HL-60/S4 treated with phorbol 12-myristate 13-acetate at 8.2 ng/mL for 4 days and 3 days (cell line): Measurements from ENCODE around the gene NTNG1.

Source experiments
- in situ Hi-C: fragments of 300-500 bp; cut with MboI; formaldehyde crosslinking; loops from 2 replicates; pipeline ENCODE4 v1.15.0; 2022; ENCODE audit warnings: low sequenced_read_pairs

The NTNG1 gene

DNA sequence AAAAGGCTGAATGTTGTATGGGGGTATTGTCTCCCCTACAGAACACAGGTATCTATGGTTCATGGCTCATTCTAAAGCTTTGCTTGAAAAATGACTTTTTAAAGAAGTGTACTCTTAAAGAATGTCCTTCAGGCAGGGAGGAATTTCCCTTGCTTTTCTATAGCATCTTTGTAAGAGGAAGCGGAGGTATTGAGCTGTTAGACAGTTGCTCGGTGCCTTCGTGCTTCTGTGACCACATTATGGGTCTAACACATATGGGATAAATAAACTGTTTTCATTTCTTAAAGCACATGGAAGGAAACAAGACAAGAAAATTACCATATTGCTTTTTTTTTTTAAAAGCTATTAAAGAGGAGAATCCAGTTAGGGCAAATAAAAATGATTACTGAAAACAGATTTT, 182.9 kb downstream of the NTNG1 start:
- in situ Hi-C loops = no loop called here

DNA sequence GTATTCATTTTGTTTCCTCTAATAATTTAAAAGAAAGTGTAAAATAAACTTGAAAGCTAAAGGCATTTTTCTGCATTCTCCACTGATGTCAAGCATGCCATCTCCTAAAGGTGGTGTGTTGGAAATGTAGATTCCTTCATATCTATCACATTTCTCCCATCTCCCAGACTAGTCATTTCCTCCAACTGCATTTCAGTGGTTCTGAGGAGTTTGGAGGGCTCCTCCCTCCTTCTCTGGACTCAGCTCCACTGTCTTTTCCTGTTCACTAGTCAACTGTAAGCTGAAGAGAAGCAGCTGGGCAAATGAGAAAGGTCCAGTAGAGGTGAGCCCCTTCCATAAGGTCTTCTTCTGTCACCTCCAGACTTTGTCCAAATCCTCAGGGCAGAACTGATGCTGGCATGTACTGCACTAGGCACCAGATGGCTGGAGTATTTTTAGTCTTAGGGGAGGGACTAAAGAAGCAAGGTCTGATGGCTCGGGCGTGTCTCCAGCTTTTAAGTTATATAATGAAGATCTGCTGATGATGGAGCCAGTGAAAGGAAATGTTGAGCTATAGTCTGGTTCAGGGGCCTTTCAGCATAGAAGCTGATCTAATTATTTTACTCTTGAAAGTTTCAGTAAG, 186.1 kb downstream of the NTNG1 start:
- in situ Hi-C loops = no loop called here

DNA sequence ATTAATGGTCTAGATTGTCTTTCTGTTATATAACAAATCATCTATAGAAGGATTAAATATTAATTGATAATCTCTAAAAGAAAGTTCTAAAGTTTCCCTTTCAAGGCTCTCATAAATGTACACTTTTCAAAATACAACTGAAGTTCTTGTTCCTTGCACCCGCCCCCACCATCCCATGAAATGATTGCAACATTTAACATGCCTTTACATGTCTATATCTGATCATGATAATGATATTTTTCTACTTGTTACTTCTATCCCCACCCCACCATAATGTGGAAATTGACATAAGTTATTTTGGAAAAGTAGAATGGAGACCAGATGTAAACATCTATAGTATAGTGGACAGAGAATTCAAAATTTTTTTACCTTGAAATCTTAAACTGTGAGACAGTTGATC, 186.6 kb downstream of the NTNG1 start:
- in situ Hi-C loops = no loop called here

DNA sequence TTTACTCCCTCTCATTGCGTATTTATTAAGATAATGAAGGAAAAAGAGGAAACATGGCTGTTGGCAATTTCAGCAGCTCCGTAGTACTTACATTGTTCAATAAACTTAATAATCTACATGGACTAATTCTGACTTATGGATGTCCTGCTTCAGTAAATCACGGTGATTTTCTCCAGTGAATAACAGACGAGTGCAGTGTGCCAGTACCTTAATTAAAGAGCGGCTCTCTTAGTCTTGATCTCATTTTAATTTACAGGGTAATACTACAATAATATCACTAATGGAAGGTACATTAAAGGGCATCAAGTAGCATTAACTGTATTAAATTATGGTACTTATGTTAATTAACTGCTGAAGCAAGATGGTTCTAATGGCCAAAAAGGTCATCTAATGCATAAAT, 187.2 kb downstream of the NTNG1 start:
- in situ Hi-C loops = no loop called here

DNA sequence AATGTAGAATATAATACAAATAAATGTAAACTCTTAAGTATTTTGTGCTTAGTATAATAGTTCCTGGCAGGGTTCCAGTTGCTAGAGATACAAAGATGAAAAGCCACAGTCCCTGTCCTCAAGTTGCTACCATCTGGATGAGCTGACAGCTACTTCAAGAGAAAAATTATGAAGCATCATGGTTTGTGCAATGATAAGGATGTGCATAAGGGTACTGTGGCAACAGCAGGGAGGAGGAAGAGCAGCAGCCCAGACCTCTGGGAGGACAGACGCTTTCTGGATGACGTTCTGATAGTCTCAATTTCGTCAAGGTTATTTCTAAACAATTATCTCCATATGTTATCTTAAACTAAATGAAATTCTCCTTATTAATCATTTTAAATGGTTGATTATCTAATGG, 198.9 kb downstream of the NTNG1 start:
- in situ Hi-C loops = no loop called here

DNA sequence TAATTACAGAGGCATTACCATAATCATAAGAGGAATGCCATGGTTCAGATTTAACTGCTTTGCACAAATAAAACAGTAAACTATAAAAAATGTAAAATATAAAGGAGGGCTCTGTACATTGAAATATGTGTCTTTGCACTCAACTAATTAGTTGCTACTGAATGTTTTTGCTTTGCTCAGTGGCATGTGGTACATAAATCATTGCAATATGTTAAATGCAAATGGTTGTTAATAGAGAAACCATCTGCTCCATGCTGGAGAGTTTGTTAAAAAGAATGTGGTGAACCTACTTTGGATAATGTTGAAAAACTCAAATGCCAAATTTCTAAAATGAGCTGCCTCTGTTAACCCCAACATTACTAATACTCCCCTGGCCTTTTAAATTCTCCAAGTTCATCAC, 201.5 kb downstream of the NTNG1 start:
- in situ Hi-C loops = no loop called here

DNA sequence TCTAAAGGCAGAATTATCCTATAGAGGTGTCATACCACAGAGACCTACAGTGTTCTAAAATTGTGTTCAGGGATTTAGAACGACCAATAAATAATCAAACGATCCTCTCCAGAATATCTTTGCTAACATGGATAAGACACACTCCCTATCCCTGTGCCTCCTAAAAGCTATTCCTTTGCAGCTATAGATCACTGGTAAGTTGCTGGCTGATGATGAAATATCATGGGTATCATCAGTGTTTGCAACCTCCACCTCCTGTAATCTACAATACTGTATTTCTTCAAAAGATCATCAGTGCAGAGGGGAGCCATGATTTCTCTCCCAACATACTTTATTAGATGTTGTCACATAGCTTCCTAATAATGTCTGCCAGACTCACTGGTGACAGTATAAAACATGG, 201.9 kb downstream of the NTNG1 start:
- in situ Hi-C loops = no loop called here

DNA sequence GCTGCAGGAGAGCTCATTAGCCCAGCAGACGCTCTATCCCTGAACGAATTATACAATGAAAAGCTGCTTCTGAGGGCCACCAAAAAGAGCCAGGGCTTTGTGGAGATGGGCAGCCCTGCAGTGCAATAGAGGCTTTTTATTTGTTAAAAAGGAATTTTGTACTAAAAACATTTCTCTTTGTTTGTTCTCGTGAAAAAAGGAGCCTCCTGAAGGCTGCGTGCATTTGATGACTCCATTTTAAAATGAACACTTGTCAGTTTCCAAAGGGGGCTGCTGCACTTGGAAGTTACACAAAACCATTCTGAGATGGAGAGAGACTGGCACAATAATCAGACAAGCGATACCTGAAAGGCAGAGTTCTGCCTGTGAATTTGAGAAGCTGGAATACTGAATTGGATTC, 202.8 kb downstream of the NTNG1 start:
- in situ Hi-C loops = no loop called here

DNA sequence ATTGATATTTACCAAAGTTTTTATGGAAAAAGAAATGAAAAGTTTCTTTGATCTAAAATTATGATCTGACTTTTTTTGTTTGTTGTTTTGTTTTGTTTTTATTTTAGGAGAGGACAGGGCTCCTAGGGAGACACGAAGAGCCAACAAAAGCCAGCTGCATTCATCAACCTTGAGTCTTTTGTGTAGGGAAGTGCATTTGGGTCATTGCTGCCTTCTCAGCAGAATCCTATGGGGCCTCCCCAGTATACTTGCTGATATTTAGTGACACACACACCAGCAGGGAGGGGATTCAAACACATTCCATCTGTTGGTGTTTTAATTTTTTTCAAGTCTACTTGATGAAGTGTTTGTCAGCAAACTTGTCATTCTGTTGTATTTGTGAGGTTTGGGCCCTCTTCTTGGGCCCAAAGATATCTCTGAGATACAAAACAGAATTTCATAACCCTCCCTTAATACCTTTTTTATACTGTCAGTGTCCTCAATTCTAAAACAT, 203.5 kb downstream of the NTNG1 start:
- in situ Hi-C loops = no loop called here

DNA sequence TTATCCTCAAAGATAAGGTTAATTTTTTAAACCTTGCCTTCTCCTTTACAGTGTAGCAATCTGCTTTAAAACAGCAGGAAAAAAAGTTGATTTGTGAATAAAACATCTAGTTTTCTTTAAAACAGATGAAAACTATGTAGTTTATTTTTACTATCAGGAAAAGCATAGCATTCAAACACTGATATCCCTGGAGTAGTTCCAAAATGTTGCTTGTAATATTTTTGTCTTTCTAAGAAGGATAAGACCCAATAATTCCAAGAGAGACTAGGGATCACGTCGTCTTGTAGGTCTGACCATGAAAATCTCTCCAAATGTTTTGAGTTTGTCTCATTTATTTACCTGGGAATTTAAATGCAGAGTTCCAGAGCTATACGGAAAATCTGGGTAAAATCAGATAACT, 204.0 kb downstream of the NTNG1 start:
- in situ Hi-C loops = no loop called here

DNA sequence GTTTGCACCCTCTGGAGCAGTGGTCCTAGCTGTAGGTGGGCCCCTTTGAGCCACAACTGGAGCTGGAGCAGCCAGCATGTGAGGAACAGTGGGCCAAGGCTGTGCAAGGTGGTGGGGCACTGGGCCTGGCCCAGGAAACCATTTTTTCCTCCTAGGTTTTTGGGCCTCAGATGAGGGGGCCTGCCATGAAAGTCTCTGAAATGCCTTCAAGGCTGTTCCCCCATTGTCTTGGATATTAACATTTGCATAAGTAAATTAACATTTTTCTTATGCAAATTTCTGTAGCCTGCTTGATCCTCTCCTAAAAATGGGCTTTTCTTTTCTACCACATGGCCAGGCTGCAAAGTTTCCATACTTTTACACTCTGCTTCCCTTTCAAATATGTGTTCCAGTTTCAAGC, 212.0 kb downstream of the NTNG1 start:
- in situ Hi-C loops = no loop called here

DNA sequence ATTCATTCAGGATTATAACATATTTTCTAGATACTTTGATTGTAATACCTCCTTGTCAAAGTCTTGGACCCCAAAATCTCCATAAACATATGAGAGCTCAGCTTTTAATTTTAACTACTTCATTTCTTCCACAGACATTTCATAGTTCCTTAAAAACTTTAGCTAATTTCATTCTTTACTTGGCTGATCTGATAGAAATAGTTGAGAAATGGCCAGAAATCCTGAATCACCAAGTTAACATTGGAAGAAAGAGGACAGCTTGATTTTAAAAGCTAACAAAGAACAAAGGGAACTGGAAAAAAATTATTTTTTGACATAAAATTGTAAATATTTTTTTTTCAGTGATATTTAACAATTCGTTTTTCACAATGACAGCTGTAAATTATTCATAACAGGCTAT, 216.5 kb downstream of the NTNG1 start:
- in situ Hi-C loops = no loop called here

DNA sequence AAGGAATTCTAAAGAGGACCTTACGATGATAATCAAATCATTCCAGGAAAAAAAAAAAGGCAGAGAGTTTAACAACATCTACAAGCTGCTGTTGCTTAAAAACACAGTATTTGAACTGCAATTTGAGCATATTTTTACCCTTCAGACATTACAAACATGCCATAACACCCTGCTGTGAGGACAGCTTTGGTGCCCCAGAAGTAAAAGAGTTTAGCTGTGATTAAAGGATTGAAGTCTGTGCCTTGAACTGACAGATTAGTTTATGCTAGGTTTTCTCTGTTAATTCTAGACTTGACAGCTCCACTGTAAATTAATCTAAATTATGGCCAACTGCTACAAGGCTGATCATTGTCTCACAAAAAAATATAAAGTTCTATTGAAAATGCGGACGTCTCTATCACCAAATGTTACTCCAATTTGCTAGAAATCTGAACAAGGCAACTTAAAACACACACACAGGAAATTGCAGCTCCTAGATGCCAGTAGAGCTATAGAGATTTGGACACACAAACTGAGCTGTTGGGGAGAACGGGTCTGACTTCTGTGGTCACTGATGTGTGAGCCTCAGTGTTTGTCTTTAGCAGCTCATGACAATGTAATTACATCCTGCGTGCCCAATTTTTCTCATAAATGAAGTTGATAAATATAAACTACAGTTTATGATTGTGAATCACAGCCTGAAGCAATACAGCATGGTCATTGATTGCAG, 217.9 kb downstream of the NTNG1 start:
- in situ Hi-C loops = no loop called here

DNA sequence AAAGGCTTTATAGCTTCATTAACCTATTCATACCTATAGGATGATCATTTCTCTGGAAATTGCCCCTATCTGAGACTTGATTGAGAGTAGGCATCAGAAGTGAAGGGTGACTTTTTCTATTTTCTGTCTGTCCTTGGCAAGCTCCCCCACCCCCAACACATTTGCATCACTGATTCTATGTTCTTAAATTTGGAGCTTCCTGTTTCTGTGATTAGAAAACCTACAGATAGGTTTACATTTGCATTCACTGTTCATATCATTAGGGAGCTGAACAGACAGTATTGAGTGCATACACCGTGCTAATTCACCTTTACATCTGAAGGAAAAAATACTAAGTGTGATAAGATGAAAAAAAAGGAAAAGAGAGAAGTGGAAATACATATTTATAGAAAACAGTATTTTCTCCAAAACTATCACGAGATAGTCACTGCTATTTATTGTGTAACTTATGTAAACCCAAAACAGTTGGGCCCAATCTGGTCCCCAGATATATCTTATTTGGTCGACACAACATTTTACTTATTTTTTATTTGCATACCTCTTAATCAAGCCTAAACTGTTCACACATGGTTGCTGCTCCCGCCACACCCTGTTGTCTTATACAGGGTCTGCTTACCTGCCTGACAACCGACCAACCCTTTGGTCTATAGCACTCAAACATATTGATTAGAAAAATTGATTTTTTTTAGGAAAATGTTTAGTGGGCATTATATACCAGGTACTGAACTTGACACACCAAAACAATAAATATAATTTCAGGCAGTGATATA, 218.8 kb downstream of the NTNG1 start:
- in situ Hi-C loops = no loop called here

DNA sequence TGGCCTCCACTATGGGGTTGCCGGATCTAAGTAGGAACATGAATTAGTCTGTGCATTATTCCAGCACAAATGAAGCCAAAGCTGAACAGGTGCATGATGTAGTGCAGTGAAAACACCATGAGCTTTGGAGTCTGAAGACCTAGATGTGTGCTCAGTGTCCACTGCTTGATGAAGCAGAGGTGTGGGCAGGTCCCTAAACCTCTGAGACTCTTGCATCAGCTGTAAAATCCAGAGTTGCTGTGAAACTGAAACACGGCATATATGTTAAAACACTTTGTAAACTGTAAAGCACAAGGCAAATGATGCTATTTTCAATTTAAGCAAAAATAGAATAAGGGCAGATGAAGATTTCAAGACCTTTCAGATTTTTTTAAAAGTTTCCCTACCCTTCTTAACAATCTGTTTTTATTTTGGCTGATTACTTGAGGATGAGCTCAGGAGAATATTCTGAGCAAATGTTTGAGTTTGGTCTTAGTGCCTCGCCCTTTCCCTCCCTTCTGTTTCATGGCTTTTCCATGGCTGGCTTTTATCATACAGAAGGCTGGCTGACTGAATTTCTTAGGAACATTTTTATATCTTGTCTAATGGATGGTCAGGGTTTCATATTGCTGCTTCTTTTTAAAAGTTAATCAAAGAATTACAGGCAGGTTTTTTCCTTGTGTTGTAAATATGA, 221.8 kb downstream of the NTNG1 start:
- in situ Hi-C loops = no loop called here

DNA sequence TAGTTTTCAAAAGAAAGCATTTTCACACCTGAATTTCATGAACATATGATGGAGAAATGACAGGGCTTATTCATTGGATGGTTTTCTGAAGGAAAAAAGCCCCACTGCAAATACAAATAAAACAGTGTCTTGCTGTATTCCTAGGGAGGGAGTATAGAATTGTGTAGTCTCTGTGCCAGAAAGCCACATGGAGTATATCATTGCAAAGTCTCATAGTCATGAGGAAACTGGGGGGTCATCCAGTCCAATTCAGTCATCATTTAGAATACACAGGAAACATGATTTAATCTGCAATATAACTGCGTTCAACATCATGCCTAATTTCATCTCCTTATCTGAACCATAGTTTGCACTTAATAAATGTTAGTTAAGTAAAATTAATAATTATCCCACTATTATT, 222.3 kb downstream of the NTNG1 start:
- in situ Hi-C loops = no loop called here

DNA sequence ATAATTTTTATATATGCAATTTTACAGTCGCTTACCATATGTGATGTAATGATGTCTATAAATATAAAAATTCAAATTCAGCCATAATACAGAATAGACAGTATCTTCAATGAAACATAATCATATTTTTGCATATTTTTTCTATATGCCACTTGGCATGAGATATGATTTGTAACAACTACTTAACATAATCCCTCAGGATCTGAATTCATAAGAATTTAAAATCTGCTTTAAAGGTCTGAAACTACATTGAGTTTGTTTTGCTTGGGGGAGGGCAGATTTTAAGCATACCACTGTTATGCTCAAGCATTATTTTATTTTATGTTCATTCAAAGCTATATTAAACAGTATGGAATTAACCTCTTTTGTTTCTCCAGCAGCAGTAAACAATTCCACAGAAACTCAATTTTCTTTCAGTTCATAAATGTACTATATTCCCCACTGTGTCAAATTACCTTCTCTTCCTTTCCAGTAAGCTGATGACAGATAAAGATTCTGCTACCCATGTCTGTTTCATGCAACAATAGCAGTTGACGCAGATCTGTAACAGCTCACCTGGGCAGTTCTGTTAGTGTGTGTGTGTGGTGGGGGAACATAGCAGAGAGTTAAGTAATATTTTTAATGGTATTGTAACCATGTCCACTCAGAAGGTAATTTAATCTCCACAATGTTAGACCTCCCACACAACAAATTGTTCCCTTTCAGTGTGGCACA, 224.8 kb downstream of the NTNG1 start:
- in situ Hi-C loops = no loop called here

DNA sequence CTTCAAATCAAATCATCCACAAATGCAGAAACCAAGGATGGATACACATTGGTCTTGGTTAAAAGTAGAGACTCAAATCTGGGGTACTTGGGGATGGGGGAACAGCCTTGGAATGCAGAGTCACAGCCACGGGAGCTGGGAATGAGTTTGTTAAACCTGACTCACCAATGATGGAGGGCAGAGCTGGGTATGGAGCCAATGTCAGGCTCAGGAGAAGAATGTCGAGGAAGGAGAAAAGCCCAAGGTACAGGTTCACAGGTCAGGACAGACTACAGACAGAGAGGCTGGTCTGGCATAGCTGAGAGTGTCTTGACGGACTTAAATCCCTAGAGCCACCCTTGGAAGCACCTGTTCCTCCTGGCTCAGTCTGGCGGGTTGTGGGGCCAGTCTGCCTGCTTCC, 237.6 kb downstream of the NTNG1 start:
- in situ Hi-C loops = no loop called here

DNA sequence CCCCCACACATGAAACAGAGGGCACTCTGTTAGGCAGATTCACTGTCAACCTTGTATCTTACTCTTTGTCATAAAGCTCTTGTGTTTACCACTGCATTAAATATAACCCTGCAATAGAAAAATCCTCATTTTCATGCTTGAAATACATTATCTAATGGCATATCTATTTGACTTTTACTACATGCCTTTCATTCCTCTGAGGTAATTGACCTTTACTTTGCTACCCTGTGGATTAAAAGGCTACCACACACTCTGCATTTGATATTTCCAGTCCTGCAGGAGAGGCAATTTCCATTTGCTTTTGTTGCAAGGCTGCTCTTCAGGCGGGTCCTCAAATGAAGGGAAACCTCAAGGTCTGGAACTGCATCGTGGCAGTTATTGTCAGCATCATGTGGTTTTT, 238.0 kb downstream of the NTNG1 start:
- in situ Hi-C loops = no loop called here

DNA sequence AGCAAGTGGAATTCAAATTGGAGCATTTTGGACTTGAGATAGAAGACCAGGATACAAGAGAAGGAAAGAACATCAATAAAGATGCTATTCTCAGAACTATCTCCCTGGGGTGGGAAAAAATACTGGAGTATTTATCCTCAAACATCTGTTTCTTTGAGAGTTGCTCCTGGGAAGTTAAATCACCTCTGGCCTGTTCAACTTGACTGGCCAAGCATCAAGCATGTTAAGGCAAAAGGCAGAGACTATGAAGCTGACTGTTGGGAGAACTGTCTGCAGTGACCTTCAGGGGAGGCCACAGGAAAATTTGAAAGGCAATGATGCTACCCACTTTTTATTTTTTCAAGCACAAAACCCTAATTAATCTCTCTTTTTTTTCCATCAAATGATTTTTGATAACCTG, 239.0 kb downstream of the NTNG1 start:
- in situ Hi-C loops = no loop called here
